Measurements from ENCODE around the gene RNMT.

DNA sequence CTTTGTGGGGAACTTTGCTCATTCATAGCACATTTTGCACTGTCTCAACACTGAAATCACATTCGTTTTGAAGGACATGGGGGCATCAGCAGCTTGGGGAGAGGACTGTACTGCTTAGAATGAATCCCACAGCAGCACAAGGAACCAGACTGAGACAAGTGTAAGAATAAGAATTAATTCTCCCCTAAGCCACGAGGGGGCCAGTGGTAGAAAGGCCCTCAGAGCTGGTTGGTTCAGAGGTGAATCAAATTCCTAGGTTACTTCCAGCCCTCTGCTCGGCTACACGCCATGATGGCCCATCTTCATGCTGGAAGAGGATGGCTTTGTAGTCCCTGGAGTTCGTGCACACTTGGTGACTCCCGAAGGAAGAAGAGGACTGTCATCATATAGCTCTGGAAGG is 85.5 kb downstream of the RNMT start:
- TF ChIP-seq, protein P1, sequence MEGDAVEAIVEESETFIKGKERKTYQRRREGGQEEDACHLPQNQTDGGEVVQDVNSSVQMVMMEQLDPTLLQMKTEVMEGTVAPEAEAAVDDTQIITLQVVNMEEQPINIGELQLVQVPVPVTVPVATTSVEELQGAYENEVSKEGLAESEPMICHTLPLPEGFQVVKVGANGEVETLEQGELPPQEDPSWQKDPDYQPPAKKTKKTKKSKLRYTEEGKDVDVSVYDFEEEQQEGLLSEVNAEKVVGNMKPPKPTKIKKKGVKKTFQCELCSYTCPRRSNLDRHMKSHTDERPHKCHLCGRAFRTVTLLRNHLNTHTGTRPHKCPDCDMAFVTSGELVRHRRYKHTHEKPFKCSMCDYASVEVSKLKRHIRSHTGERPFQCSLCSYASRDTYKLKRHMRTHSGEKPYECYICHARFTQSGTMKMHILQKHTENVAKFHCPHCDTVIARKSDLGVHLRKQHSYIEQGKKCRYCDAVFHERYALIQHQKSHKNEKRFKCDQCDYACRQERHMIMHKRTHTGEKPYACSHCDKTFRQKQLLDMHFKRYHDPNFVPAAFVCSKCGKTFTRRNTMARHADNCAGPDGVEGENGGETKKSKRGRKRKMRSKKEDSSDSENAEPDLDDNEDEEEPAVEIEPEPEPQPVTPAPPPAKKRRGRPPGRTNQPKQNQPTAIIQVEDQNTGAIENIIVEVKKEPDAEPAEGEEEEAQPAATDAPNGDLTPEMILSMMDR (IDR thresholded peaks at IDR 0.05), result peak in 1 of 5 experiments; percentile 2
- no peak for TF ChIP-seq POLR2A (IDR thresholded peaks at IDR 0.05)
- no peak for TF ChIP-seq POLR2AphosphoS5 (IDR thresholded peaks at IDR 0.05)
- no peak for TF ChIP-seq EP300 (IDR thresholded peaks at IDR 0.05; ENCODE audit: low read depth)

Data from transverse colon (tissue), 4 donors.